Keratinocyte (primary cell): Measurements from ENCODE around the gene EBF3. TPM values are rescaled to one million over a fixed set of nuclear protein-coding genes. Genes with fewer than 3 reads are reported as not detected.

Experiments
- DNase-seq: peaks from one replicate; pipeline ENCODE4 v3.0.0-alpha.2; 2011; ENCODE audit warnings: low read depth, missing footprints, low spot score
- FAIRE-seq: peaks from 2 replicates; lab custom pipeline; 2011; peaks lifted over from hg19 to GRCh38; lab: Jason Lieb, UNC
- H2AFZ ChIP-seq: 2 replicates; pipeline ENCODE4 v1.6.0; 2012; ENCODE audit warnings: low read length, control low read depth, inconsistent platforms; ENCODE audit not compliant: control insufficient read depth
- H3K27ac ChIP-seq: 2 replicates; pipeline ENCODE4 v1.5.1; 2011; ENCODE audit warnings: low read length; ENCODE audit not compliant: control insufficient read depth, insufficient read depth
- H3K27me3 ChIP-seq: 3 replicates; pipeline ENCODE4 v1.6.0; 2011; ENCODE audit warnings: low read length; ENCODE audit not compliant: control insufficient read depth, insufficient read depth; ENCODE audit errors: extremely low read depth
- H3K36me3 ChIP-seq, 2 experiments: 2 replicates in 1 of 2; 3 replicates in 1 of 2; pipeline ENCODE4 v1.5.1; 2011; ENCODE audit warnings: low read length in 2 of 2, mild to moderate bottlenecking in 1 of 2; ENCODE audit not compliant: control insufficient read depth in 2 of 2, insufficient read depth in 2 of 2; ENCODE audit errors: extremely low read depth in 1 of 2
- H3K4me1 ChIP-seq: 3 replicates; pipeline ENCODE4 v1.5.1; 2011; ENCODE audit warnings: low read length; ENCODE audit not compliant: control insufficient read depth, insufficient read depth; ENCODE audit errors: extremely low read depth
- H3K4me2 ChIP-seq: 3 replicates; pipeline ENCODE4 v1.6.0; 2011; ENCODE audit warnings: low read depth, low read length; ENCODE audit not compliant: control insufficient read depth, insufficient read depth; ENCODE audit errors: extremely low read depth
- H3K4me3 ChIP-seq, 3 experiments: fragments of 200-600 bp in 1 of 3; sonication (generic) in 1 of 3; 2 replicates in 2 of 3; 3 replicates in 1 of 3; pipeline ENCODE4 v1.5.1; 2011 to 2016; ENCODE audit warnings: low read length in 3 of 3, mild to moderate bottlenecking in 3 of 3, control low read depth in 2 of 3, inconsistent platforms in 1 of 3, low read depth in 1 of 3, mixed read lengths in 1 of 3, mixed run types in 1 of 3, moderate library complexity in 1 of 3; ENCODE audit not compliant: control insufficient read depth in 2 of 3, insufficient read depth in 2 of 3; ENCODE audit errors: extremely low read depth in 1 of 3
- H3K79me2 ChIP-seq: 2 replicates; pipeline ENCODE4 v1.6.0; 2012; ENCODE audit warnings: low read length; ENCODE audit not compliant: control insufficient read depth, insufficient read depth
- H3K9ac ChIP-seq: 3 replicates; pipeline ENCODE4 v1.6.0; 2011; ENCODE audit warnings: low read length; ENCODE audit not compliant: control insufficient read depth, insufficient read depth; ENCODE audit errors: extremely low read depth
- H3K9me1 ChIP-seq: 3 replicates; pipeline ENCODE4 v1.6.0; 2011; ENCODE audit warnings: low read length; ENCODE audit not compliant: control insufficient read depth, insufficient read depth; ENCODE audit errors: extremely low read depth
- H3K9me3 ChIP-seq: 2 replicates; pipeline ENCODE4 v1.5.1; 2012; ENCODE audit warnings: low read depth, low read length; ENCODE audit not compliant: control insufficient read depth
- H4K20me1 ChIP-seq: 3 replicates; pipeline ENCODE4 v1.6.0; 2011; ENCODE audit warnings: low read length; ENCODE audit not compliant: control insufficient read depth, insufficient read depth; ENCODE audit errors: extremely low read depth
- CTCF ChIP-seq, 3 experiments: IDR thresholded peaks in 1 of 3; conservative IDR thresholded peaks in 1 of 3; optimal IDR thresholded peaks in 1 of 3; 2 replicates in 2 of 3; 3 replicates in 1 of 3; pipeline versions ENCODE3 to v1.5.1; 2011; ENCODE audit warnings: low read length in 3 of 3, mild to moderate bottlenecking in 3 of 3, moderate library complexity in 2 of 3, control low read depth in 1 of 3, inconsistent platforms in 1 of 3; ENCODE audit not compliant: insufficient read depth in 2 of 3; ENCODE audit errors: extremely low read depth in 1 of 3
- EZH2 ChIP-seq: IDR thresholded peaks from one replicate; pipeline ENCODE4 v1.6.1; 2012; ENCODE audit warnings: inconsistent platforms, mild to moderate bottlenecking, low read length, moderate library complexity
- dilution Hi-C: fragments of 300-500 bp; cut with MboI; formaldehyde crosslinking; loops from one replicate; pipeline ENCODE4 v1.7.0; 2020; ENCODE audit warnings: low sequenced_read_pairs; ENCODE audit not compliant: extremely low pct_ligation_motif_present
- polyA plus RNA-seq, 5 experiments: library from polyadenylated mRNA; depleted of rRNA in 3 of 5; stranded (reverse) in 3 of 5; stranded (forward) in 1 of 5; unstranded in 1 of 5; fragments of >200 nt; gene quantifications; 1 replicate in 1 of 5; 2 replicates in 3 of 5; 3 replicates in 1 of 5; pipeline versions ENCODE4 v1.2.1 to v1.2.3, GENCODE V29; 2011 to 2012; ENCODE audit warnings: missing spikeins in 2 of 5, low read depth in 1 of 5, low replicate concordance in 1 of 5

EBF3 gene
- polyA plus RNA-seq, 1 donor (not counting 4 experiments of a cell fraction or from before 2014, with no cell fraction given) = not detected

DNA sequence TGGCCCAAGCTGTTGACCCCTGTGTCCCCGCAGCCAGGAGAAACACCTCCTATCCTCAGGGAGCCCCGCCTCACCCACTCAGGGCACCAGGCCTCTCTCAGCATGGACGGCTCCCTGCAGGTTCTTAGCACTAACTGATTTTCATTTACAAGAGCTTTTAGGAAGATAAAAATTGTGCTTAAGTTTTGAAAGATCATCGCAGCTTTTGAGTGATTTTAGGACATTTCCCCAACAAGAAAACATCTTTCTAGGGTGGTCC is 22.1 kb downstream of the EBF3 start:
- no peak for TF ChIP-seq CTCF (optimal IDR thresholded peaks at IDR 0.05 in 1 of 3, IDR thresholded peaks at IDR 0.05 in 1 of 3, conservative IDR thresholded peaks at IDR 0.05 in 1 of 3; ENCODE audit: extremely low read depth in 1 of 3, insufficient read depth in 2 of 3, low read length in 3 of 3)
- TF ChIP-seq EZH2 = no peak
- dilution Hi-C loops = no loop called here
- no peak overlapping the region for H3K27ac ChIP-seq

DNA sequence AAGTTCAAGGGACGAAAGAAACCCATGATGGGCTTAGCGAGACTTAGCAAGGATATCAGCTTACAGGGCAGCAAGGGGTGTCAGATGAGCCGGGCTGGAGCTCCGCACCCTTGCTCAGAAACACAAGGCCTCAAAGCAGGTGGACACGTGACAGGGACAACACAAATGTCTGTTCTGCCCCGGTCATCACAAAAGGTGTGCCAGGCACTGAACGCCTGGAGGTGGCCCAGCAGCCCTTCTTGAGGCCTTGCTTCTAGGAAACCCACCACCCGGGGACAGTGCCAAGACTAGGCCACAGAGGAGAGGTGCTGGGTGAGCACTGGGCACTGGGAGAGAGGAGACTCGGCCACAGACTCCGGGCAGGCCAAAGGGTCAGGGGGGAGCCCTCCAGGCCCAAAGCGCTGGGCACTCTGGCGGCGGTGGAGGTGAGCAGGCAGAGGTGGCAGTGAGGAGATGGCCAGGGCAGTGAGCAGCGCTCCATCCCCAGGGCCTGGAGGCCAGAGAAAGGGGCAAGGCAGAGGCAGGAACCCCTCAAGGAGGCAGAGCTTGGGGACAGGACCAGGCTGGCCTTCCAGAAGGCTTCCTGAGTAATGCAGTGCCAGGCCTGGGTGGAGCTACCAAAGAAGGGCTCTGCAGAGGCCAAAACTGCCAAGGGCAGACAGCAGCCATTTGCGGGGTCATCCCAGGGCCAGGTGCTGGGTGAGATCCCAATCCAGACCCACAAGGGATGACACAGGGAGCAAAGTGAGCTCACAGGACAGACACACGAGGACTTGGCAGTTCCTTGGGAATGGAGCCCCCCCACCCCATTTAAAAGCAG is 22.7 kb downstream of the EBF3 start:
- no peak for TF ChIP-seq CTCF (optimal IDR thresholded peaks at IDR 0.05 in 1 of 3, IDR thresholded peaks at IDR 0.05 in 1 of 3, conservative IDR thresholded peaks at IDR 0.05 in 1 of 3; ENCODE audit: extremely low read depth in 1 of 3, insufficient read depth in 2 of 3, low read length in 3 of 3)
- no peak for TF ChIP-seq EZH2
- FAIRE-seq = no peak
- no peak overlapping the region for H3K4me2 ChIP-seq
- no peaks in the 10 kb centered on the region for H3K36me3 ChIP-seq
- DNase-seq = no peak
- no peak overlapping the region for H3K4me3 ChIP-seq
- dilution Hi-C loops = no loop called here
- H3K9me3 ChIP-seq = no peaks in the 10 kb centered on the region
- no peaks in the 10 kb centered on the region for H3K27me3 ChIP-seq
- no peaks in the 10 kb centered on the region for H3K4me1 ChIP-seq
- H3K79me2 ChIP-seq = no peaks in the 10 kb centered on the region
- no peak overlapping the region for H2AFZ ChIP-seq
- no peak overlapping the region for H3K27ac ChIP-seq
- no peaks in the 10 kb centered on the region for H3K9me1 ChIP-seq
- no peaks in the 10 kb centered on the region for H4K20me1 ChIP-seq
- no peak overlapping the region for H3K9ac ChIP-seq

More for the DNA sequence above, 22.1 kb downstream of the EBF3 start:
- Histone ChIP-seq H3K4me3 (no peak overlapping the region), H4K20me1 (no peaks in the 10 kb centered on the region), H3K9me3 (no peaks in the 10 kb centered on the region), H3K36me3 (no peaks in the 10 kb centered on the region), H3K4me1 (no peaks in the 10 kb centered on the region), H3K4me2 (no peak overlapping the region), H3K27me3 (no peaks in the 10 kb centered on the region), H3K9me1 (no peaks in the 10 kb centered on the region), H3K9ac (no peak overlapping the region), H3K79me2 (no peaks in the 10 kb centered on the region), H2AFZ (no peak overlapping the region)
- no peak for FAIRE-seq
- DNase-seq = no peak
